HepG2 (cell line): ENCODE results near the gene MYO10. TPM values are rescaled to one million over a fixed set of nuclear protein-coding genes. Genes with fewer than 3 reads are reported as not detected.

Source experiments
- ATAC-seq: fragments of 200-7000 bp; cut with Tn5 transposase; 3 replicates; pipeline ENCODE4 v1.9.1; 2020; ENCODE audit warnings: mild to moderate bottlenecking, moderate library complexity
- BruUV-seq: library from RNA; stranded (reverse); fragments of 400-500 nt; replicated peaks from 2 replicates; lab custom pipeline; 2021; lab: Mats Ljungman, UMichigan
- CTCF ChIA-PET: fragments of 300-600 bp; formaldehyde crosslinking; extraction: SDS; loops from one replicate; lab custom pipeline; 2021; ENCODE audit warnings: low total read pairs, inconsistent platforms, low intra/inter-chr PET ratio; lab: Yijun Ruan, JAX
- POLR2A ChIA-PET: fragments of 350-600 bp; sonication (Branson Sonifier 250); formaldehyde crosslinking; loops from one replicate; lab custom pipeline; 2020; ENCODE audit warnings: antibody characterized with exemption, inconsistent platforms; lab: Yijun Ruan, JAX
- DNase-seq: peaks from one replicate; pipeline ENCODE4 v3.0.0-alpha.2; 2015; ENCODE audit warnings: low spot score
- FAIRE-seq: peaks from 3 replicates; lab custom pipeline; 2011; peaks lifted over from hg19 to GRCh38; lab: Jason Lieb, UNC
- H2AFZ ChIP-seq: one replicate; pipeline ENCODE4 v1.6.1; 2011; ENCODE audit warnings: low read length, inconsistent platforms
- H3K27ac ChIP-seq: fragments of 300-600 bp; 3 replicates; pipeline ENCODE4 v1.8.0; 2011; ENCODE audit warnings: mixed run types, mild to moderate bottlenecking, mixed read lengths, low read length, inconsistent platforms; ENCODE audit not compliant: insufficient read depth; ENCODE audit errors: extremely low read length
- H3K27me3 ChIP-seq, 2 experiments: fragments of 200-600 bp in 1 of 2; 2 replicates in 1 of 2; 3 replicates in 1 of 2; pipeline versions ENCODE4 v1.6.0 to v1.8.0; 2011; ENCODE audit warnings: low read length in 2 of 2, mild to moderate bottlenecking in 2 of 2, moderate library complexity in 2 of 2, inconsistent platforms in 1 of 2; ENCODE audit not compliant: insufficient read depth in 2 of 2, control insufficient read depth in 1 of 2
- H3K36me3 ChIP-seq, 2 experiments: fragments of 200-600 bp in 1 of 2; replicated peaks in 1 of 2; 2 replicates in 1 of 2; 3 replicates in 1 of 2; pipeline versions ENCODE4 v1.5.1 to v1.8.0; 2011; ENCODE audit warnings: low read length in 2 of 2, inconsistent platforms in 1 of 2; ENCODE audit not compliant: insufficient read depth in 2 of 2, control insufficient read depth in 1 of 2
- H3K4me1 ChIP-seq: 2 replicates; pipeline ENCODE4 v1.5.1; 2012; ENCODE audit warnings: low read length, inconsistent platforms; ENCODE audit not compliant: insufficient read depth
- H3K4me2 ChIP-seq: 2 replicates; pipeline ENCODE4 v1.6.0; 2011; ENCODE audit warnings: low read depth, low read length, inconsistent platforms
- H3K4me3 ChIP-seq, 3 experiments: fragments of 200-600 bp in 1 of 3; sonication (generic), shearing (Covaris generic) in 1 of 3; replicated peaks in 1 of 3; 2 replicates each; pipeline ENCODE4 v1.5.1; 2011 to 2016; ENCODE audit warnings: low read length in 3 of 3, inconsistent platforms in 2 of 3, low read depth in 2 of 3, mild to moderate bottlenecking in 2 of 3, control low read depth in 1 of 3, mixed read lengths in 1 of 3; ENCODE audit not compliant: insufficient read depth in 1 of 3
- H3K79me2 ChIP-seq: one replicate; pipeline ENCODE4 v1.6.1; 2011; ENCODE audit warnings: low read length, inconsistent platforms; ENCODE audit not compliant: insufficient read depth
- H3K9ac ChIP-seq: 2 replicates; pipeline ENCODE4 v1.6.0; 2011; ENCODE audit warnings: mild to moderate bottlenecking, low read depth, low read length, inconsistent platforms; ENCODE audit not compliant: insufficient read depth
- H3K9me3 ChIP-seq: 2 replicates; pipeline ENCODE4 v1.5.1; 2012; ENCODE audit warnings: mild to moderate bottlenecking, low read length
- H4K20me1 ChIP-seq: 2 replicates; pipeline ENCODE4 v1.6.0; 2011; ENCODE audit warnings: inconsistent platforms, mild to moderate bottlenecking, low read length, moderate library complexity; ENCODE audit not compliant: insufficient read depth
- ATAD3A ChIP-seq: sonication (generic); formaldehyde crosslinking; IDR thresholded peaks from 2 replicates; pipeline ENCODE4 v1.4.0; 2020; ENCODE audit warnings: missing genetic modification reagents
- ATM ChIP-seq: fragments of 450-650 bp; IDR thresholded peaks from 2 replicates; pipeline ENCODE4 v1.7.1; 2017; ENCODE audit warnings: mild to moderate bottlenecking, borderline replicate concordance
- CEBPG ChIP-seq: IDR thresholded peaks from 2 replicates; pipeline ENCODE4 v1.6.1; 2016
- DBP ChIP-seq: sonication (generic); formaldehyde crosslinking; IDR thresholded peaks from 2 replicates; pipeline ENCODE4 v1.4.0; 2020; ENCODE audit warnings: missing genetic modification reagents; ENCODE audit errors: not compliant biosample characterization
- DPF2 ChIP-seq: sonication (generic); formaldehyde crosslinking; IDR thresholded peaks from 2 replicates; pipeline ENCODE4 v1.4.0; 2020; ENCODE audit warnings: mild to moderate bottlenecking, low read depth, missing genetic modification reagents, borderline replicate concordance
- HES4 ChIP-seq: sonication (generic); formaldehyde crosslinking; IDR thresholded peaks from 2 replicates; pipeline ENCODE4 v1.9.0; 2021; ENCODE audit warnings: mild to moderate bottlenecking, missing genetic modification reagents, borderline replicate concordance
- MTA1 ChIP-seq: sonication (generic); formaldehyde crosslinking; IDR thresholded peaks from 2 replicates; pipeline ENCODE4 v1.4.0; 2020; ENCODE audit warnings: missing genetic modification reagents, mild to moderate bottlenecking, borderline replicate concordance
- MTF2 ChIP-seq: sonication (generic); formaldehyde crosslinking; IDR thresholded peaks from 2 replicates; pipeline ENCODE4 v1.5.0; 2020; ENCODE audit warnings: missing genetic modification reagents, borderline replicate concordance
- PAWR ChIP-seq: sonication (generic); formaldehyde crosslinking; IDR thresholded peaks from 2 replicates; pipeline ENCODE4 v1.4.0; 2020; ENCODE audit warnings: missing genetic modification reagents, mild to moderate bottlenecking, borderline replicate concordance
- SALL2 ChIP-seq: sonication (generic); formaldehyde crosslinking; IDR thresholded peaks from 2 replicates; pipeline ENCODE4 v1.8.1; 2023; ENCODE audit warnings: mild to moderate bottlenecking, missing genetic modification reagents, inconsistent platforms
- STAT5B ChIP-seq: sonication (generic); formaldehyde crosslinking; IDR thresholded peaks from 2 replicates; pipeline ENCODE4 v1.4.0; 2020; ENCODE audit warnings: missing genetic modification reagents
- ZBTB7B ChIP-seq: sonication (generic); formaldehyde crosslinking; IDR thresholded peaks from 2 replicates; pipeline ENCODE4 v1.4.0; 2020; ENCODE audit warnings: missing genetic modification reagents
- ZNF225 ChIP-seq: sonication (generic); formaldehyde crosslinking; IDR thresholded peaks from 2 replicates; pipeline ENCODE4 v1.4.0; 2020; ENCODE audit warnings: mild to moderate bottlenecking, missing genetic modification reagents
- ZNF234 ChIP-seq: sonication (generic); formaldehyde crosslinking; conservative IDR thresholded peaks from 2 replicates; pipeline ENCODE4 v1.5.1; 2020; ENCODE audit warnings: mild to moderate bottlenecking, missing genetic modification reagents
- ZNF543 ChIP-seq: sonication (generic); formaldehyde crosslinking; IDR thresholded peaks from 2 replicates; pipeline ENCODE4 v1.4.0; 2020; ENCODE audit warnings: mild to moderate bottlenecking, missing genetic modification reagents
- ZNF816 ChIP-seq: sonication (generic); formaldehyde crosslinking; IDR thresholded peaks from 2 replicates; pipeline ENCODE4 v1.8.0; 2022; ENCODE audit warnings: missing genetic modification reagents, mild to moderate bottlenecking, borderline replicate concordance
- WGBS: methylation state at CpG from one replicate; pipeline ENCODE4 v1.1.6; 2017; ENCODE audit warnings: low lambda C conversion rate; 5-methylcytosine and 5-hydroxymethylcytosine counted together
- in situ Hi-C: cut with HindIII; loops from 2 replicates; pipeline ENCODE4 v1.10.0; 2017; ENCODE audit warnings: low pct_unique_long_range_greater_than_20kb; ENCODE audit not compliant: extremely low pct_ligation_motif_present
- intact Hi-C: fragments of 100-400 bp; cut with micrococcal nuclease; formaldehyde crosslinking; loops from one replicate; pipeline ENCODE4 v1.10.0; 2022; ENCODE audit not compliant: unreplicated experiment
- polyA plus RNA-seq, 8 experiments: library from polyadenylated mRNA; depleted of rRNA in 3 of 8; stranded (reverse) in 7 of 8; unstranded in 1 of 8; fragments of >200 nt; fragmentation: Illumina TruSeq in 4 of 8; extraction: Trizol in 4 of 8; gene quantifications; 2 replicates each; pipeline versions ENCODE4 v1.2.1 to v1.2.3, GENCODE V29; 2011 to 2016; ENCODE audit warnings: low read depth in 4 of 8, missing spikeins in 1 of 8, mixed read lengths in 1 of 8; ENCODE audit not compliant: insufficient read depth in 1 of 8
- total RNA-seq, 5 experiments: library from RNA; depleted of rRNA; stranded (reverse); fragments of >200 nt; fragmentation: Illumina TruSeq; extraction: Trizol; gene quantifications; 2 replicates each; pipeline ENCODE4 v1.2.3, GENCODE V29; 2016; ENCODE audit warnings: low read depth in 1 of 5
- TF ChIP-seq, protein P1 (sequence below): IDR thresholded peaks from 2 replicates; pipeline ENCODE4 v1.6.1; 2016; ENCODE audit warnings: mild to moderate bottlenecking, missing biosample characterization, missing genetic modification reagents
- TF ChIP-seq, protein P2 (sequence below): sonication (generic); formaldehyde crosslinking; IDR thresholded peaks from 2 replicates; pipeline ENCODE4 v1.8.0; 2022; ENCODE audit warnings: missing genetic modification reagents, mild to moderate bottlenecking, borderline replicate concordance
- TF ChIP-seq, protein P3 (sequence below): sonication (generic); formaldehyde crosslinking; IDR thresholded peaks from 2 replicates; pipeline ENCODE4 v1.4.0; 2020; ENCODE audit warnings: missing genetic modification reagents

Gene MYO10
- total and polyA plus RNA-seq, 2 of the 13 experiments (the other 11 are each of a cell fraction or from before 2014, with no cell fraction given), result 4.5 to 14.0 TPM

DNA sequence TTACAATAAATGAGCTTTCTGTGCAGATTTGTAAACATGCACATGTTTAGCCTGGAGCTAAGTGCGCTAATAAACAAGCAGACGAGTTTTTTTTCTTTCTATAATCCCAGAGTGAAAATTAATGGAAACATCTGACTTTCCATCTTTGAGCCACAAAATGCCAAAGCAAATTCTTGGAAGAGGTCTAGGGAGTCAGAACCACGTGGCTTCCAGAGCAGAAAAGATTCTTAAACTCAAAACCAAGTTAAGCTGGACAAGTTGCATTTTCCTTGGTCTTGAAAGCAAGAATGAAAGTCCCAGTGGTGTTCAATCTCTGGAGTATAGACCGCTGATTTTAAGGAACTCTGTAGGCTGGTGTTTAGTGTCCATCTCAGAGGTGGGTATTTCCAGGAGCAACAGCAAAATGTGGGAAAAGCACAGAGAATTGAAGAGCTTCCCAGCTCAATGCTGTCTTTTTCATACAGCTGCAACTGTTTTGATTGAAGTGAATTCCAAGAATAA, 71.4 kb downstream of the MYO10 start:
- POLR2A ChIA-PET, result no interaction called here
- no peak overlapping the region for H3K4me2 ChIP-seq
- no peak for TF ChIP-seq HES4
- TF ChIP-seq SALL2 (CRISPR knock-in tag), result no peak
- no peak for TF ChIP-seq DBP (CRISPR knock-in tag)
- no peak for TF ChIP-seq ZNF234 (CRISPR knock-in tag)
- no peak for TF ChIP-seq ATM
- no peak for TF ChIP-seq MTF2 (CRISPR knock-in tag)
- no peak for TF ChIP-seq ZBTB7B (CRISPR knock-in tag)
- TF ChIP-seq, protein P1, sequence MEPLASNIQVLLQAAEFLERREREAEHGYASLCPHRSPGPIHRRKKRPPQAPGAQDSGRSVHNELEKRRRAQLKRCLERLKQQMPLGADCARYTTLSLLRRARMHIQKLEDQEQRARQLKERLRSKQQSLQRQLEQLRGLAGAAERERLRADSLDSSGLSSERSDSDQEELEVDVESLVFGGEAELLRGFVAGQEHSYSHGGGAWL (CRISPR knock-in tag), result no peak
- TF ChIP-seq ZNF225 (CRISPR knock-in tag), result no peak
- no peak for TF ChIP-seq MTA1 (CRISPR knock-in tag)
- TF ChIP-seq, protein P2, sequence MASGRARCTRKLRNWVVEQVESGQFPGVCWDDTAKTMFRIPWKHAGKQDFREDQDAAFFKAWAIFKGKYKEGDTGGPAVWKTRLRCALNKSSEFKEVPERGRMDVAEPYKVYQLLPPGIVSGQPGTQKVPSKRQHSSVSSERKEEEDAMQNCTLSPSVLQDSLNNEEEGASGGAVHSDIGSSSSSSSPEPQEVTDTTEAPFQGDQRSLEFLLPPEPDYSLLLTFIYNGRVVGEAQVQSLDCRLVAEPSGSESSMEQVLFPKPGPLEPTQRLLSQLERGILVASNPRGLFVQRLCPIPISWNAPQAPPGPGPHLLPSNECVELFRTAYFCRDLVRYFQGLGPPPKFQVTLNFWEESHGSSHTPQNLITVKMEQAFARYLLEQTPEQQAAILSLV, result no peak
- TF ChIP-seq PAWR (CRISPR knock-in tag), result no peak
- TF ChIP-seq ATAD3A (CRISPR knock-in tag), result no peak
- TF ChIP-seq DPF2 (CRISPR knock-in tag), result no peak
- TF ChIP-seq STAT5B (CRISPR knock-in tag), result no peak
- TF ChIP-seq, protein P3, sequence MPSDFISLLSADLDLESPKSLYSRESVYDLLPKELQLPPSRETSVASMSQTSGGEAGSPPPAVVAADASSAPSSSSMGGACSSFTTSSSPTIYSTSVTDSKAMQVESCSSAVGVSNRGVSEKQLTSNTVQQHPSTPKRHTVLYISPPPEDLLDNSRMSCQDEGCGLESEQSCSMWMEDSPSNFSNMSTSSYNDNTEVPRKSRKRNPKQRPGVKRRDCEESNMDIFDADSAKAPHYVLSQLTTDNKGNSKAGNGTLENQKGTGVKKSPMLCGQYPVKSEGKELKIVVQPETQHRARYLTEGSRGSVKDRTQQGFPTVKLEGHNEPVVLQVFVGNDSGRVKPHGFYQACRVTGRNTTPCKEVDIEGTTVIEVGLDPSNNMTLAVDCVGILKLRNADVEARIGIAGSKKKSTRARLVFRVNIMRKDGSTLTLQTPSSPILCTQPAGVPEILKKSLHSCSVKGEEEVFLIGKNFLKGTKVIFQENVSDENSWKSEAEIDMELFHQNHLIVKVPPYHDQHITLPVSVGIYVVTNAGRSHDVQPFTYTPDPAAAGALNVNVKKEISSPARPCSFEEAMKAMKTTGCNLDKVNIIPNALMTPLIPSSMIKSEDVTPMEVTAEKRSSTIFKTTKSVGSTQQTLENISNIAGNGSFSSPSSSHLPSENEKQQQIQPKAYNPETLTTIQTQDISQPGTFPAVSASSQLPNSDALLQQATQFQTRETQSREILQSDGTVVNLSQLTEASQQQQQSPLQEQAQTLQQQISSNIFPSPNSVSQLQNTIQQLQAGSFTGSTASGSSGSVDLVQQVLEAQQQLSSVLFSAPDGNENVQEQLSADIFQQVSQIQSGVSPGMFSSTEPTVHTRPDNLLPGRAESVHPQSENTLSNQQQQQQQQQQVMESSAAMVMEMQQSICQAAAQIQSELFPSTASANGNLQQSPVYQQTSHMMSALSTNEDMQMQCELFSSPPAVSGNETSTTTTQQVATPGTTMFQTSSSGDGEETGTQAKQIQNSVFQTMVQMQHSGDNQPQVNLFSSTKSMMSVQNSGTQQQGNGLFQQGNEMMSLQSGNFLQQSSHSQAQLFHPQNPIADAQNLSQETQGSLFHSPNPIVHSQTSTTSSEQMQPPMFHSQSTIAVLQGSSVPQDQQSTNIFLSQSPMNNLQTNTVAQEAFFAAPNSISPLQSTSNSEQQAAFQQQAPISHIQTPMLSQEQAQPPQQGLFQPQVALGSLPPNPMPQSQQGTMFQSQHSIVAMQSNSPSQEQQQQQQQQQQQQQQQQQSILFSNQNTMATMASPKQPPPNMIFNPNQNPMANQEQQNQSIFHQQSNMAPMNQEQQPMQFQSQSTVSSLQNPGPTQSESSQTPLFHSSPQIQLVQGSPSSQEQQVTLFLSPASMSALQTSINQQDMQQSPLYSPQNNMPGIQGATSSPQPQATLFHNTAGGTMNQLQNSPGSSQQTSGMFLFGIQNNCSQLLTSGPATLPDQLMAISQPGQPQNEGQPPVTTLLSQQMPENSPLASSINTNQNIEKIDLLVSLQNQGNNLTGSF, result no peak
- no peak for TF ChIP-seq CEBPG
- no peak for TF ChIP-seq ZNF543
- no peak for TF ChIP-seq ZNF816 (CRISPR knock-in tag)

More for the DNA sequence above, 71.4 kb downstream of the MYO10 start:
- CTCF ChIA-PET, result no interaction called here
- intact Hi-C loops (no loop called here), in situ Hi-C loops (no loop called here)
- 56% methylated on average over 4 of the region's 4 CpGs for WGBS
- FAIRE-seq (no peak), ATAC-seq (no peak), DNase-seq (no peak)
- no peak overlapping the region for H2AFZ ChIP-seq
- no peaks in the 10 kb centered on the region for H3K27me3 ChIP-seq
- no peak overlapping the region for H3K27ac ChIP-seq
- H3K9ac ChIP-seq, result no peak overlapping the region
- H3K79me2 ChIP-seq, result no peaks in the 10 kb centered on the region
- H3K36me3 ChIP-seq, result no peaks in the 10 kb centered on the region
- H3K4me3 ChIP-seq, result no peak overlapping the region
- H4K20me1 ChIP-seq, result no peaks in the 10 kb centered on the region
- BruUV-seq, result no TSS peak
- peaks cover 7% of the 10 kb centered on the region for H3K4me1 ChIP-seq
- H3K9me3 ChIP-seq, result no peaks in the 10 kb centered on the region
